Measurements from ENCODE around the gene MRPS18A. TPM values are rescaled to one million over a fixed set of nuclear protein-coding genes. Genes with fewer than 3 reads are reported as not detected.

MRPS18A gene
- total and polyA plus RNA-seq, 9 of the 15 experiments (the other 6 are each of a cell fraction or from before 2014, with no cell fraction given) = 87.5 to 243 (median 125) TPM

- TF ChIP-seq ILF3 (IDR thresholded peaks at IDR 0.05; ENCODE audit: borderline replicate concordance) = no peak
- TF ChIP-seq NRF1 (conservative IDR thresholded peaks at IDR 0.05 in 1 of 2, IDR thresholded peaks at IDR 0.05 in 1 of 2) = peak; percentile 97 to 98
- TF ChIP-seq CTBP1 (IDR thresholded peaks at IDR 0.05; ENCODE audit: borderline replicate concordance) = peak; percentile 96
- peak; percentile 87 for TF ChIP-seq SMAD1 (IDR thresholded peaks at IDR 0.05; ENCODE audit: low read depth, low read length, partially characterized antibody)
- 0 out of 2 replicates have a peak, but pooled peaks have one; percentile 16 for TF ChIP-seq GABPB2 (CRISPR knock-in tag; conservative IDR thresholded peaks at IDR 0.05)
- peak; percentile 45; the same call in 1 of the 2 replicates for TF ChIP-seq ETV1 (tag; conservative IDR thresholded peaks at IDR 0.05; ENCODE audit: low read depth)
These were observed 37.5 kb upstream of the MRPS18A start (continued) for GRCh38 chr6:43724914-43725642.

GRCh38 chr6:43724354-43724753 is 36.8 kb upstream of the MRPS18A start:
- H3K27me3 ChIP-seq (ENCODE audit: control insufficient read depth in 2 of 2, insufficient read depth in 2 of 2, low read length in 2 of 2) = no peaks in the 10 kb centered on the region; a peak in 1 of 5 replicates
- 24% methylated on average over 2 of the region's 2 CpGs for WGBS (ENCODE audit: insufficient coverage, low coverage, missing lambda C conversion rate)
- peak overlapping the region; percentile 75 for H3K4me2 ChIP-seq (ENCODE audit: insufficient read depth, low read length)
- POLR2A ChIA-PET = interaction anchor here (0.6 to 2.0 kb wide), 12 partner anchors 10 to 513 kb away, joined by 3 to 11 read pairs (median 4); no protein-coding TSS in a partner anchor
- no peak for FAIRE-seq
- no peaks in the 10 kb centered on the region for H4K20me1 ChIP-seq (replicated peaks; ENCODE audit: control insufficient read depth, insufficient read depth, low read length)
- DNase-seq (ENCODE audit: extremely low read depth in 1 of 4, low spot score in 3 of 4) = no peak
- peak overlapping the region; percentile 68 for H3K27ac ChIP-seq (ENCODE audit: extremely low read depth, low read depth, low read length)
- BruUV-seq (replicated peaks) = no TSS peak
- CTCF ChIA-PET (ENCODE audit: low intra/inter-chr PET ratio) = interaction anchor here (1.2 to 2.9 kb wide), 5 partner anchors 45 to 514 kb away, joined by 3 to 30 read pairs (median 4); no protein-coding TSS in a partner anchor
- no peaks in the 10 kb centered on the region for H3K36me3 ChIP-seq (ENCODE audit: control insufficient read depth, insufficient read depth, low read length)
- no peak for ATAC-seq
- intact Hi-C loops (cut with micrococcal nuclease) = loop anchor here (1.0 to 2.0 kb wide), 4 partner anchors 48 to 355 kb away; no protein-coding TSS in a partner anchor
- H3K9me3 ChIP-seq (replicated peaks; ENCODE audit: control insufficient read depth, insufficient read depth, low read depth, low read length) = no peaks in the 10 kb centered on the region
- peak overlapping the region; percentile 68 to 86; a peak in 3 of 4 replicates for H3K9ac ChIP-seq (ENCODE audit: insufficient read depth in 1 of 2, low read depth in 2 of 2, low read length in 2 of 2)
- peak overlapping the region; percentile 86 for H2AFZ ChIP-seq (ENCODE audit: low read depth, low read length)
- H3K9me1 ChIP-seq (ENCODE audit: control insufficient read depth, insufficient read depth, low read length) = peaks cover 5% of the 10 kb centered on the region
- no peaks in the 10 kb centered on the region for H3K79me2 ChIP-seq (ENCODE audit: control insufficient read depth, insufficient read depth, low read length)
- in situ Hi-C loops (cut with MboI) = loop anchor here (5.0 kb wide), 1 partner anchor 343 kb away; no protein-coding TSS in a partner anchor
- H3K4me1 ChIP-seq (replicated peaks in 1 of 2; ENCODE audit: control insufficient read depth in 2 of 2, insufficient read depth in 2 of 2, low read length in 2 of 2) = peaks cover 24 to 29% of the 10 kb centered on the region in 2 experiments
- H3K4me3 ChIP-seq = no peak overlapping the region
- no peak for TF ChIP-seq ZBTB12 (CRISPR knock-in tag; IDR thresholded peaks at IDR 0.05)
- TF ChIP-seq NR1H2 (CRISPR knock-in tag; IDR thresholded peaks at IDR 0.05) = 0 out of 2 replicates have a peak, but pooled peaks have one; percentile 49
- no peak for TF ChIP-seq ADNP (tag; IDR thresholded peaks at IDR 0.05)
- no peak for TF ChIP-seq ESRRB (CRISPR knock-in tag; IDR thresholded peaks at IDR 0.05; ENCODE audit: borderline replicate concordance)
- TF ChIP-seq, protein P1, sequence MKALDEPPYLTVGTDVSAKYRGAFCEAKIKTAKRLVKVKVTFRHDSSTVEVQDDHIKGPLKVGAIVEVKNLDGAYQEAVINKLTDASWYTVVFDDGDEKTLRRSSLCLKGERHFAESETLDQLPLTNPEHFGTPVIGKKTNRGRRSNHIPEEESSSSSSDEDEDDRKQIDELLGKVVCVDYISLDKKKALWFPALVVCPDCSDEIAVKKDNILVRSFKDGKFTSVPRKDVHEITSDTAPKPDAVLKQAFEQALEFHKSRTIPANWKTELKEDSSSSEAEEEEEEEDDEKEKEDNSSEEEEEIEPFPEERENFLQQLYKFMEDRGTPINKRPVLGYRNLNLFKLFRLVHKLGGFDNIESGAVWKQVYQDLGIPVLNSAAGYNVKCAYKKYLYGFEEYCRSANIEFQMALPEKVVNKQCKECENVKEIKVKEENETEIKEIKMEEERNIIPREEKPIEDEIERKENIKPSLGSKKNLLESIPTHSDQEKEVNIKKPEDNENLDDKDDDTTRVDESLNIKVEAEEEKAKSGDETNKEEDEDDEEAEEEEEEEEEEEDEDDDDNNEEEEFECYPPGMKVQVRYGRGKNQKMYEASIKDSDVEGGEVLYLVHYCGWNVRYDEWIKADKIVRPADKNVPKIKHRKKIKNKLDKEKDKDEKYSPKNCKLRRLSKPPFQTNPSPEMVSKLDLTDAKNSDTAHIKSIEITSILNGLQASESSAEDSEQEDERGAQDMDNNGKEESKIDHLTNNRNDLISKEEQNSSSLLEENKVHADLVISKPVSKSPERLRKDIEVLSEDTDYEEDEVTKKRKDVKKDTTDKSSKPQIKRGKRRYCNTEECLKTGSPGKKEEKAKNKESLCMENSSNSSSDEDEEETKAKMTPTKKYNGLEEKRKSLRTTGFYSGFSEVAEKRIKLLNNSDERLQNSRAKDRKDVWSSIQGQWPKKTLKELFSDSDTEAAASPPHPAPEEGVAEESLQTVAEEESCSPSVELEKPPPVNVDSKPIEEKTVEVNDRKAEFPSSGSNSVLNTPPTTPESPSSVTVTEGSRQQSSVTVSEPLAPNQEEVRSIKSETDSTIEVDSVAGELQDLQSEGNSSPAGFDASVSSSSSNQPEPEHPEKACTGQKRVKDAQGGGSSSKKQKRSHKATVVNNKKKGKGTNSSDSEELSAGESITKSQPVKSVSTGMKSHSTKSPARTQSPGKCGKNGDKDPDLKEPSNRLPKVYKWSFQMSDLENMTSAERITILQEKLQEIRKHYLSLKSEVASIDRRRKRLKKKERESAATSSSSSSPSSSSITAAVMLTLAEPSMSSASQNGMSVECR (CRISPR knock-in tag; IDR thresholded peaks at IDR 0.05) = 0 out of 2 replicates have a peak, but pooled peaks have one; percentile 19
- no peak for TF ChIP-seq ARNT (IDR thresholded peaks at IDR 0.05)
